HG03280 (cell line): ENCODE measurements around the gene SND1.

Experiments
- ATAC-seq: cut with Tn5 transposase; IDR thresholded peaks from one replicate; pipeline ENCODE4 v1.9.1; 2021; ENCODE audit warnings: mild to moderate bottlenecking, moderate library complexity; ENCODE audit not compliant: unreplicated experiment

SND1 gene

GRCh38 chr7:127682140-127682539 lies 30.1 kb downstream of the SND1 start:
- ATAC-seq = no peak

GRCh38 chr7:127683776-127684681 lies 32.0 kb downstream of the SND1 start:
- peak; percentile 73 for ATAC-seq

- ATAC-seq = no peak
These were observed 37.3 kb downstream of the SND1 start for GRCh38 chr7:127689194-127689772.

- no peak for ATAC-seq
These were observed 38.3 kb downstream of the SND1 start for GRCh38 chr7:127690337-127690736.

- no peak for ATAC-seq
These were observed 38.8 kb downstream of the SND1 start for GRCh38 chr7:127690806-127691205.

GRCh38 chr7:127692200-127692599 lies 40.2 kb downstream of the SND1 start:
- ATAC-seq = no peak

DNA sequence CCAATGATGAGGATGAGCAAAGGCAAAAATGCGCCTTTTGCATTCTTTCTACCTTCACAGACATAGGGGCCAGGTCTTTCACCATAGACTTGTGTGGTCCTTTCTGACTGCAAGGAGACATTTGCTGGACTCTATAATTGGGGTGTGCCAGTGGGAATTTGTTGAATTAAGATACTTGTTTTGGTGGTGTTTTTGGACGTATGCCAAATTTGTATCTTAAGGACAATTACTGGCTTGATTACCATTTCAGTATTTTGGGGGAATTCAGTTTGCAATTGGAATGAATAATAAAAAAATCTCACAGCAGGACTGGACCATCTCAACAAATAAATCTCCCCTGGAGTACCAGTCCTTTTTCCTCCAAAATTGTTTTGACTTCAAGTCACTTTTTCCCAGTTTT lies 47.9 kb downstream of the SND1 start:
- no peak for ATAC-seq

GRCh38 chr7:127702052-127702652 lies 50.2 kb downstream of the SND1 start:
- ATAC-seq = no peak

DNA sequence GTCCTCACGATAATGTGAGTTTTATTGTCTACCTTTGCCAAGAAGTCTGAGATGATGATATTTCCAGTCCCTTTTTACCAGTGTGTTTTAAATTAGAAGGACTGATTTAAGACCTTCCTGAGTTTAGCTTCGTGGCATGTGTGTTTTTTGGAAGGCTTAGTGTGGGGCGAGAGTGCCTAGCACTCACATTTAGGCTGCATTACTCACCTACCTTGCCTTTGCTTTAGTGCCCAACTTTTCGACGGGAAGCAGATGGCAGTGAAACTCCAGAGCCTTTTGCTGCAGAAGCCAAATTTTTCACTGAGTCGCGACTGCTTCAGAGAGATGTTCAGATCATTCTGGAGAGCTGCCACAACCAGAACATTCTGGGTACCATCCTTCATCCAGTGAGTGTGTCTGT lies 50.9 kb downstream of the SND1 start:
- no peak for ATAC-seq

- no peak for ATAC-seq
These were observed 52.2 kb downstream of the SND1 start for GRCh38 chr7:127704211-127704610.

- no peak for ATAC-seq
These were observed 53.5 kb downstream of the SND1 start for GRCh38 chr7:127705461-127705959.

- no peak for ATAC-seq
These were observed 54.8 kb downstream of the SND1 start for GRCh38 chr7:127706766-127707165.

DNA sequence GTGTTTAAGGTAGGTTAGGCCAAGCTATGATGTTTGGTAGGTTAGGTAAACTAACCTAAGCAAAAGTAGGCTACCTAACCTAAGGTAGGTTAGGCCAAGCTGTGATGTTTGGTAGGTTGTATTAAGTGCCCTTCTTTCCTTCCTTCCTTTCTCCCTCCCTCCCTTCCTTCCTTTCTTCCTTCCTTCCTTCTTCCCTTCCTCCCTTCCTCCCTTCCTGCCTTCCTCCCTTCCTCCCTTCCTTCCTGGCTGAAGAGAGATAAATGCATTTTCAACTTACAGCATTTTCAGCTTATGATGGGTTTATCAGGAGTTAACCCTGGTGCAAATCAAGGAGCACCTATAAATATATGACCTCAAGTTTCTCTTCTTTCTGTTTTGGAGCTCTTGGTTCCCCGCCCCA lies 56.2 kb downstream of the SND1 start:
- ATAC-seq = no peak

DNA sequence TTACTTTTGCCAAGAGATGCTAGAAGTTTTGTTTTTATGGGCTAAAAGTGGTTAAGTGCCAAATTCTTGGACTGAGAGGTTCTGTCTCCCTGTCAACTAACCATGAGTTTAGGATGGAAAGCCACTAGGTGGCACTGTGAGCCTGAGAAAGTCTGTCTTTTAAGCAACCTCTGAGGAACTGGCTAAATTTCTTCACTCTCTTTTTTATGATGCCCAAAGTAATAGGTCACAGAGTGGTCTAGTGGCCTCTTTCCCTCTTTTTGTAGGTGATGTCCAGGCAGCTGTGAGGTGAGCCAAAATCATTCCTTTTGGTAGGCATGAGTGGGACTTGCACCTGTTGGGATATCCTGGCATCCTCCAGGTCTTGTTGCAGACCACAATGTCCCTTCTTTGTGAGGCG lies 56.8 kb downstream of the SND1 start:
- ATAC-seq = no peak

GRCh38 chr7:127710635-127711034 lies 58.6 kb downstream of the SND1 start:
- ATAC-seq = no peak

GRCh38 chr7:127711872-127712271 lies 59.9 kb downstream of the SND1 start:
- no peak for ATAC-seq

- ATAC-seq = no peak
These were observed 61.0 kb downstream of the SND1 start for GRCh38 chr7:127713006-127713405.

GRCh38 chr7:127713758-127714157 lies 61.8 kb downstream of the SND1 start:
- ATAC-seq = no peak

- no peak for ATAC-seq
These were observed 63.3 kb downstream of the SND1 start for GRCh38 chr7:127715272-127715671.

DNA sequence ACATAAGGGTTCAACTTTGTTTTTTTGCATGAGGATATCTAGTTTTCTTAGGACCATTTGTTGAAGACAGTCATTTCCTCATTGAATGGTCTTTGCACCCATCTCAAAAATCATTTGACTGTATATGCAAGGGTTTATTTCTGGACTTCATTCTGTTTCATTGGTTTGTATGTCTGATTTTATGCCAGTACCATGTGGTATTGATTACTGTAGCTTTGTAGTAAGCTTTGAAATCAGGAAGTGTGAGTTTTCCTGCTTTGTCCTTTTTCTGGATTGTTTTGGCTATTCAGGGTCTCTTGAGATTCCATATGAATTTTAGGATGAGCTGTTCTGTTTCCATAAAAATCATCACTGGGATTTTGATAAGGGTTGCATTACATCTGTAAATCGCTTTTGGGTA lies 63.9 kb downstream of the SND1 start:
- ATAC-seq = no peak

DNA sequence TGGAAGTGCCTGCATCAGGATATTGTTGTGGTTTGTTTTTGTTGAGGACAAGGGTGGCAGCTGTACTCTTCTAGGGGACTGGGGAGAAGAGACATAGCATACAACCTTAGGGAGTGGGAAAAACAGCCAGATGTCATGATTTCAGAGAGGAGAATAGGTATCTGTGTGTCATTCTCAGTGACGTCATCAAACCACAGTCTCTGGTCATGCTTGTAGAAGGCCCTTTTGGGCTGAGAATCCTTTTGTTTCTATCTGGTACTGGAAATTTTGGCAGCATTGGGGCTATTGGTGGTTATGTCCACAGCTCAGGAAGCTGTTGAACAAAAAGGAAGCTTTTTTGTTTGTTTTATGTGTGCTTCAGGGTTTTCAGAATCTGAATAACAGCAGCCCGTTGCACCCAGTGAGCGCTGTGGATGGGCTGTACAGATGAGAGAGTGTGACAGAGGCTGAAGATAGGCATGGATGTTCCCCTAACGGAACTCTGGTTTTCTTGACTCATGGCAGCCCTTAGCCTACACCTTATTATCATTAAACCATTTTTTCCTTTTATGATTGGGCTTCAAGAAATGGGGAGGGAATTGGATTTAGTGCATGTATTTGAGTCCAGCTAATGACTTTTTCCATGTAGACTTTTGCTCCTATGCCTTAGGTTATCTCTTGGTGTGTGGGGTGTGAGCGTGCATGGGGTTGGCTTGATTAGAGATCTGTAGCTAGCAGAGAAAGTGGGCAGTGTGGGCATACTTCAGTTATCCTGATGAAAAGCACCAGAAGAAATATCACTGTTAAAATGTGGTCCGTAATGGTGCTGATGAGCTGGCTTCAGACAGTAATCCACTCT lies 65.7 kb downstream of the SND1 start:
- ATAC-seq = no peak
